Lower leg skin (tissue), 4 donors: ENCODE measurements around the gene CLASP1. TPM values are rescaled to one million over a fixed set of nuclear protein-coding genes. Genes with fewer than 3 reads are reported as not detected.

Experiments
- DNase-seq, 2 donors: peaks; one replicate each; pipeline ENCODE4 v3.0.0-alpha.2; 2019; ENCODE audit warnings: low spot score in 2 of 2
- H3K4me3 ChIP-seq: fragments of 200-600 bp; sonication (generic); 2 replicates; pipeline ENCODE4 v1.5.1; 2017; ENCODE audit warnings: mild to moderate bottlenecking, low read depth; ENCODE audit not compliant: poor library complexity, severe bottlenecking
- CTCF ChIP-seq, 3 donors: fragments of 450-650 bp; IDR thresholded peaks; one replicate each; pipeline ENCODE4 v1.5.1; 2016; ENCODE audit warnings: antibody characterized with exemption in 3 of 3, mild to moderate bottlenecking in 3 of 3, moderate library complexity in 2 of 3
- POLR2A ChIP-seq, 2 donors: fragments of 450-650 bp; IDR thresholded peaks; one replicate each; pipeline ENCODE4 v1.6.1; 2016 to 2017; ENCODE audit warnings: antibody characterized with exemption in 2 of 2, mild to moderate bottlenecking in 1 of 2, moderate library complexity in 1 of 2
- WGBS, 2 donors: methylation state at CpG; one replicate each; pipeline ENCODE4 v1.1.5; 2018; 5-methylcytosine and 5-hydroxymethylcytosine counted together
- intact Hi-C: fragments of 100-400 bp; cut with DNase I; formaldehyde crosslinking; loops from one replicate; pipeline ENCODE4 v1.15.0; 2023; ENCODE audit warnings: low total_unique reads
- total RNA-seq, 4 donors: library from RNA; depleted of rRNA; stranded (reverse); fragments of >200 nt; gene quantifications; one replicate each; pipeline ENCODE4 v1.1.0, GENCODE V29; 2016

Gene CLASP1
- 10 to 100 TPM; 56.8 to 88.4 (median 69.0) TPM for total RNA-seq

GRCh38 chr2:121649149-121649595 lies at the start of gene CLASP1:
CLASP1 (minus strand) TSS chr2:121649462; CDS start chr2:121605895, 43,567 bp downstream.
- peak within 1 kb of the TSS; percentile 96 for H3K4me3 ChIP-seq
- TF ChIP-seq CTCF (IDR thresholded peaks at IDR 0.05): no peak
- no peak for TF ChIP-seq POLR2A (IDR thresholded peaks at IDR 0.05)
- peak in 1 of 2 donors; percentile 92 for DNase-seq
- intact Hi-C loops: no loop called here
- 0 to 1% methylated on average over 14 to 36 of the region's 36 CpGs for WGBS, 2 donors

GRCh38 chr2:121698318-121698930 lies 49.2 kb upstream of the CLASP1 start:
- intact Hi-C loops: no loop called here
- no peak for DNase-seq
- no peak overlapping the region for H3K4me3 ChIP-seq
- WGBS, 2 donors: 84 to 91% methylated on average over 11 of the region's 11 CpGs
- no peak for TF ChIP-seq POLR2A (IDR thresholded peaks at IDR 0.05)
- TF ChIP-seq CTCF (IDR thresholded peaks at IDR 0.05): no peak

- no peak for DNase-seq
- TF ChIP-seq CTCF (IDR thresholded peaks at IDR 0.05): no peak
- no peak for TF ChIP-seq POLR2A (IDR thresholded peaks at IDR 0.05)
- 56 to 61% methylated on average over 4 of the region's 4 CpGs for WGBS, 2 donors
- intact Hi-C loops: no loop called here
- H3K4me3 ChIP-seq: no peak overlapping the region
Observed at GRCh38 chr2:121697108-121697631, 47.9 kb upstream of the CLASP1 start.

GRCh38 chr2:121696410-121696930 lies 47.2 kb upstream of the CLASP1 start:
- TF ChIP-seq POLR2A (IDR thresholded peaks at IDR 0.05): no peak
- no peak for TF ChIP-seq CTCF (IDR thresholded peaks at IDR 0.05)
- H3K4me3 ChIP-seq: no peak overlapping the region
- 89 to 97% methylated on average over 7 of the region's 7 CpGs for WGBS, 2 donors
- DNase-seq: no peak
- intact Hi-C loops: no loop called here

- no peak overlapping the region for H3K4me3 ChIP-seq
- TF ChIP-seq POLR2A (IDR thresholded peaks at IDR 0.05) (no peak), CTCF (IDR thresholded peaks at IDR 0.05) (no peak)
- DNase-seq: no peak
- 70 to 72% methylated on average over 2 of the region's 2 CpGs for WGBS, 2 donors
- intact Hi-C loops: no loop called here
Observed at GRCh38 chr2:121695171-121695451, 45.8 kb upstream of the CLASP1 start.
